ENCODE measurements around the gene IFT25. TPM values are rescaled to one million over a fixed set of nuclear protein-coding genes. Genes with fewer than 3 reads are reported as not detected.

IFT25 gene
- total RNA-seq, 1 donor from 2014 or later = 23.7 TPM

- H3K4me1 ChIP-seq = peaks cover 25% of the 10 kb centered on the region
- no peaks in the 10 kb centered on the region for H3K27me3 ChIP-seq (ENCODE audit: low read depth)
- TF ChIP-seq CTCF (IDR thresholded peaks at IDR 0.05) = no peak
- ATAC-seq (no peak), DNase-seq (no peak)
- no peaks in the 10 kb centered on the region for H3K36me3 ChIP-seq
- H3K4me3 ChIP-seq = no peak overlapping the region
- H3K27ac ChIP-seq = no peak overlapping the region
- intact Hi-C loops (cut with DNase I) = no loop called here
- no peaks in the 10 kb centered on the region for H3K9me3 ChIP-seq
These were observed 2.4 kb downstream of the IFT25 start for GRCh38 chr1:53943090-53943489.

DNA sequence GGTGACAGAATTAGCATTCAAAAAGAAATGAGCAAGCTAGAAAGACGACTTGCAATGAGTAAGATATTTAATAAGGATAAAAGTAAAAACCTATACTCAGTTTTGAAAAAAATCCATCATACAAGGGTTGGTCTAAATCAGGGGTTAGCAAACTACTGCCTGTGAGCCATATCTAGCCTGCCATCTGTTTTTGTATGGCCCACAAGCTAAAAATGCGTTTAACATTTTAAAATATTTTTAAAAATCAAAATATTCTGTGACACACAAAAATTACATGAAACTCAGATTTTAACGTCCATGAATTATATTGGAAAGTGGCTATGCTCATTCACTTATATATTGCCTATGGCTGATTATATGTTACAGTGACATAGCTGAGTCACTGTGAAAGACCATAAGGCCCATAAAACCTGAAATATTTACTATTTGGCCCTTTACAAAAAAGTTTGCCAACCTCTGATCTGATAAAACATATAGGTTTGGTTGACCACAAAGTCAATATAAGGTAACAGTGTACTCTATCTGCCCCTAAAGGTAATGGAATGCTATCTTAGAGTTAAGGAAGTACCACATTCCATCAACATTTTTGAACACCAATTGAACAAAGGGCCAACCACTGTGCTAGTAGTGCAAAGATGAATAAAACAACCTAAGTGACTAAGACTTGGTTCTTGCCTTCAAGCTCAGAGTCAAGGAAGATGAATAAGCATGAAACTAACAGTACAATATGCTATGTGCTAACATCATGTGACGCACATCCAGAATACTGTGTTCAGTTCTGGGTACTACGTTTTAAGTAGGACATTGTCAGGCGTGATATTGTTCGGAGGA lies 3.2 kb downstream of the IFT25 start:
- no peak overlapping the region for H3K27ac ChIP-seq
- intact Hi-C loops (cut with DNase I) = no loop called here
- DNase-seq (no peak), ATAC-seq (no peak)
- H3K4me3 ChIP-seq = no peak overlapping the region
- H3K9me3 ChIP-seq = no peaks in the 10 kb centered on the region
- no peaks in the 10 kb centered on the region for H3K36me3 ChIP-seq
- TF ChIP-seq CTCF (IDR thresholded peaks at IDR 0.05) = no peak
- H3K27me3 ChIP-seq (ENCODE audit: low read depth) = no peaks in the 10 kb centered on the region
- peaks cover 18% of the 10 kb centered on the region for H3K4me1 ChIP-seq

DNA sequence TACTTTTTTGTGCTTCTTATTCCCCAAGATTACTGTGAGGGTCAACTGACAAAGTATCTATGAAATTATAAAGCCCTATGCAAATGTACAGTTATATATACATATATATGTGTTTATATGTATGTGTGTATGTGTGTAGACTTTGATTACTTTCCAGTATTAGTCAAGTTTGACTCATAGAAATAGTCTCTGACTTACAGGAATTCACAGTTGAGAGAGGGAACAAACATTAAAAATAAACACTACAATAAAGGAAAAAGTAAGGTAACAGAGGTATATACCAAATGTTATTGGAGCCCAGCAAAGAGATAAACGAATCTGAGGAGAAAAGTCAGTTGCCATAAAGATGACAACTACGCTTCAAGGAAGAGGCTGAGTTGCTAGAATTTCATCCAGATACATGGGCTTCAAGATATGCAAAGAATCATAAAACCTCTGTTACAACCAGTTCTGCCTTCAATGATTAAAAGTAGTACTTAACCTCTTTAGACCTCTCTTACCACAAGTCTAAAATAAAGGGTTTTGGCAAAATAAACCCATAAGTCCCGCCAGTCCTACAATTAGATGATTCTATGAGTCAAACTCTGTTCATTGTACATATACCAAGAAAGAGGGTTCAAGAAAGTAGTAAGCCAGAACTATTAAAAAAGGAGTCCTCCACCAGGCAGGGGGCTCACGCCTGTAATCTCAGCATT lies 7.2 kb downstream of the IFT25 start:
- no peak overlapping the region for H3K4me3 ChIP-seq
- ATAC-seq = no peak
- no peaks in the 10 kb centered on the region for H3K4me1 ChIP-seq
- H3K27me3 ChIP-seq (ENCODE audit: low read depth) = no peaks in the 10 kb centered on the region
- no peak for DNase-seq
- peaks cover 8% of the 10 kb centered on the region for H3K36me3 ChIP-seq
- no peaks in the 10 kb centered on the region for H3K9me3 ChIP-seq
- TF ChIP-seq CTCF (IDR thresholded peaks at IDR 0.05) = no peak
- H3K27ac ChIP-seq = no peak overlapping the region
- intact Hi-C loops (cut with DNase I) = no loop called here

DNA sequence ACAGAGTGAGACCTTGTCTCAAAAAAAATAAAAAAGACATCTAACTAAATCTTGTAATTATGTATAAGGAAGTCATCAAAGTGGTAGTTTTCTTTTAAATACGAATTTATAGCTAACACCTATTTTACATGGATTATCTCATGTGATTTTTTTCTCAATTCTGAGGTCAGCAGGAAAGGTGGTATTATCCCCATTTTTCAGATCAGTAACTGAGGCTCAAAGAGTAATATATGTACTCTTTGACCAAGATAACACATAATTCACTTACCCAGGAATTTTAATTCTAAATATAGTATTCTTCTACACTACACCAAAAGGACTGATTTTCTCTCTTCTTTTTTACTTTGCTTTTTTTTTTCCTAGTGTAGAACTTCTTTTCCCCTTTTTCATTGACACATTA lies 9.1 kb downstream of the IFT25 start:
- intact Hi-C loops (cut with DNase I) = no loop called here
- peaks cover 8% of the 10 kb centered on the region for H3K36me3 ChIP-seq

More for the DNA sequence above, 9.1 kb downstream of the IFT25 start:
- Histone ChIP-seq H3K4me3 (no peak overlapping the region), H3K27ac (no peak overlapping the region), H3K4me1 (no peaks in the 10 kb centered on the region), H3K9me3 (no peaks in the 10 kb centered on the region), H3K27me3 (ENCODE audit: low read depth) (no peaks in the 10 kb centered on the region)
- no peak for ATAC-seq
- DNase-seq = no peak
- TF ChIP-seq CTCF (IDR thresholded peaks at IDR 0.05) = no peak
